ENCODE results near the gene ZFYVE27. TPM values are rescaled to one million over a fixed set of nuclear protein-coding genes. Genes with fewer than 3 reads are reported as not detected.

The ZFYVE27 gene
- total RNA-seq, 3 donors from 2014 or later: 48.8 to 83.7 (median 55.0) TPM

DNA sequence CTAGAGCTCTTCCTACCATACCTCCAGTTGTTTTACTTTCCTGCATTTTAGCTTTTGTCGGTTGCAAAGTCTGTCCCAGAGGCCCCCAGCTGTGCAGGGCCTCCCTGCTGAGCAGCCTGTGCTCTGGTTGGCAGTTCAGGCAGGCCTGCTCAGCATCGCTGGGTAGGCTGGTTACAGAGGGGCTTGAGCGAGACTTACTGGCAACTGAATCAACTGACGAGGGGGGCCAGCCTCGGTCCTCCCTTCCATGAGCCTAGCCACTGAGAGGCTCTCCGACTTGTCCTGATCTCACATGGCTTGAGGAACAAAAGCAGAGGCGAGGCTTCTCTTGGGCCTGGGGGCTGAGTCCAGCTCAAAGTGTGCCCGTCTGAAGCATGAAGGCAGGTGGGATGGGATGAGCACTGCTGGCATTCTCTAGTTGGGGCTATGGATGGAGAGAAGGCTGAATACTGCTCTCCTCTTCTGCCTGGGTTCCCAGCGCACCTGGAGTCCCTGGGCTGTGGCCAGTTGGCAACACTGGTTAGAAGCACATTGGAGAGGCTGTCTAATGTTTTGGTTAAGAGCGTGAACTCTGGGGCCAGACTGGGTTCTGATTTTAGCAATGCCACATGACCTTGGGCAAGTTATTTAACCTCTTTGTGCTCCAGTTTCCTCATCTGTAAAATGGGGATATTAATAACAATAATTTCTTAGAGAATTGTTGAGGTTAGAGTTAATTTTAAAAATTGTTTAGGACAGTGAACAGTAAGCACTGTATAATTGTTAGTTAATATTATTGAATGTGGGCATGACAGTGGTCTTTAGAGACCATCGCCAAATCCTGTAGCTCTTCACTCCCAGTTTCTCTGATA, 41.7 kb downstream of the ZFYVE27 start:
- intact Hi-C loops (cut with DNase I, micrococcal nuclease): no loop called here
- no peak for TF ChIP-seq CTCF (IDR thresholded peaks at IDR 0.05)
- Histone ChIP-seq H3K4me1 (ENCODE audit: low read depth) (no peaks in the 10 kb centered on the region), H3K9me3 (no peaks in the 10 kb centered on the region), H3K36me3 (ENCODE audit: low read depth) (no peaks in the 10 kb centered on the region), H3K4me3 (no peak overlapping the region)
- DNase-seq: no peak
- ATAC-seq: no peak

GRCh38 chr10:97779492-97779891, 42.6 kb downstream of the ZFYVE27 start:
- Histone ChIP-seq H3K36me3 (ENCODE audit: low read depth) (no peaks in the 10 kb centered on the region), H3K4me3 (no peak overlapping the region), H3K9me3 (no peaks in the 10 kb centered on the region), H3K4me1 (ENCODE audit: low read depth) (no peaks in the 10 kb centered on the region)
- DNase-seq (no peak), ATAC-seq (no peak)
- intact Hi-C loops (cut with DNase I, micrococcal nuclease): no loop called here
- TF ChIP-seq CTCF (IDR thresholded peaks at IDR 0.05): no peak

DNA sequence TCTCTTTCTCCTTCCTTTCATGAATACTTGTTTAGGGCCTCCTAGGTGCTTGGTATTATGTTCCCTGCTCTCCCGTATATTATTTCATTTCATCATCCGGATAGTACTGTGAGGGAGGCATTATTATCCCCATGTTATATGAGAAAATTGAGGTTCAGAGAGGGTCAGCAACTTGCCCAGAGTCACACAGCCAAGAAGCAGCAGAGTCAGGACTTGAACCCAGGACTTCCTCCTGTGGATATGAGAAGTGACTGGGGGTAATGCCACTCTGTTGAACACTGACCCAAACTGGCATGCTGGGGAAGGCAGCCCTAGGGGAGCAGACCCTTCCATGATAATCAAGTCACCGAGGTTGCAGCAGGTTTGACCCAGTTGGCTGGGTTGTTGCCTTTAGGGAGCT, 43.0 kb downstream of the ZFYVE27 start:
- H3K4me3 ChIP-seq: no peak overlapping the region
- no peaks in the 10 kb centered on the region for H3K4me1 ChIP-seq (ENCODE audit: low read depth)
- intact Hi-C loops (cut with DNase I, micrococcal nuclease): no loop called here
- ATAC-seq: no peak
- no peak for DNase-seq
- H3K36me3 ChIP-seq (ENCODE audit: low read depth): no peaks in the 10 kb centered on the region
- H3K9me3 ChIP-seq: no peaks in the 10 kb centered on the region
- no peak for TF ChIP-seq CTCF (IDR thresholded peaks at IDR 0.05)

- ATAC-seq: peak; percentile 25
- no peak for TF ChIP-seq CTCF (IDR thresholded peaks at IDR 0.05)
Measured at GRCh38 chr10:97780841-97781617, 44.1 kb downstream of the ZFYVE27 start.

DNA sequence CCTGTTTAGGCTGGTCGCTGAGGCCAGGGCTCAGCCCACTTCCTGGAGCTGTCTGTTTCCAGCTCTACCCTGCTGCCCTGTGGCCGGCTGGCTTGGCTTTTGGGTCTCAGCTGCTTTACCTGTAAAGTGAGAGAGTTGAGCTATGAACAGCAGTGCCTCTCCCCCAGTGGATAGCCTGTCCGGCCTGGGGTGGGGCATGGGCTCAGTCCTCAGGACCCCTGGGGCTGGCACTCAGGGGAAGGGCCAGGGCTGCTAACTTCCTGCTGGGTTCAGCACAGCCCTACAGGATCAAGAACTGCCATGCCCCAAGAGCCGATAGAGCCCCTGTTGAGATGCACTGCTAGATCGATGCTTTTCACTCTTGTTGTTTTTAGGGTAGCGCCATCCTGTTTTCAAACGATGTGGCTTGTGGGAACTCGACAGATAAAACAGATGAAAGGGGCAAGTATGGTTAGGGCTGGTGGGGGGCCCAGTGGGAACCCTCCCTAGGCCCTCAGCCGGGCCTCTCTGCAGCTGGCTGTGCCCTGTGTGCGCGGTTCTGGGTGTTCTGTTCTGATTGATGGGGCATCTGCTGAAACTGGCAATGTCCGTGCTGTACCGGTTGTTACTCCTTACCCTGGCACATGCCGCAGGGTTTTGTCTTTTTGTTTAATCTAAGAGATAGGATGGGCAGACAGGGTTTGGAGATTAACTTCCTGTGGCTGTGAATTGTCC, 44.8 kb downstream of the ZFYVE27 start:
- ATAC-seq: peak; percentile 8
- DNase-seq: no peak
- H3K4me3 ChIP-seq: no peak overlapping the region
- intact Hi-C loops (cut with DNase I, micrococcal nuclease): no loop called here
- no peaks in the 10 kb centered on the region for H3K36me3 ChIP-seq (ENCODE audit: low read depth)
- no peaks in the 10 kb centered on the region for H3K9me3 ChIP-seq
- no peaks in the 10 kb centered on the region for H3K4me1 ChIP-seq (ENCODE audit: low read depth)
- no peak for TF ChIP-seq CTCF (IDR thresholded peaks at IDR 0.05)

More at GRCh38 chr10:97780841-97781617, 44.1 kb downstream of the ZFYVE27 start:
- Histone ChIP-seq H3K36me3 (ENCODE audit: low read depth) (no peaks in the 10 kb centered on the region), H3K4me1 (ENCODE audit: low read depth) (no peaks in the 10 kb centered on the region), H3K9me3 (no peaks in the 10 kb centered on the region), H3K4me3 (no peak overlapping the region)
- intact Hi-C loops (cut with DNase I, micrococcal nuclease): no loop called here
- DNase-seq: no peak
